GM12878 (cell line): ENCODE measurements around the gene MAP7D2. TPM values are rescaled to one million over a fixed set of nuclear protein-coding genes. Genes with fewer than 3 reads are reported as not detected.

Experiments used
- ATAC-seq: fragments of 200-7000 bp; cut with Tn5 transposase; 3 replicates; pipeline ENCODE4 v1.9.1; 2020; ENCODE audit warnings: mild to moderate bottlenecking, moderate library complexity
- BruUV-seq: library from RNA; stranded (reverse); fragments of 400-500 nt; replicated peaks from 2 replicates; lab custom pipeline; 2021; lab: Mats Ljungman, UMichigan
- CTCF ChIA-PET: fragments of 300-600 bp; sonication (Branson Sonifier 250); formaldehyde crosslinking; extraction: SDS; loops from one replicate; lab custom pipeline; 2021; ENCODE audit warnings: inconsistent platforms; lab: Yijun Ruan, JAX
- POLR2A ChIA-PET: fragments of 350-600 bp; formaldehyde crosslinking; extraction: SDS; loops from one replicate; lab custom pipeline; 2021; ENCODE audit warnings: inconsistent platforms; lab: Charles Lee
- RAD21 ChIA-PET: fragments of 300-600 bp; sonication (Branson Sonifier 250); formaldehyde crosslinking; loops from one replicate; lab custom pipeline; 2023; ENCODE audit warnings: antibody characterized with exemption; ENCODE audit not compliant: unreplicated experiment; lab: Charles Lee
- SMC1A ChIA-PET: fragments of 300-600 bp; sonication (Branson Sonifier 250); formaldehyde crosslinking; loops from one replicate; lab custom pipeline; 2023; ENCODE audit not compliant: unreplicated experiment, uncharacterized antibody; lab: Charles Lee
- DNase-seq: peaks from one replicate; pipeline ENCODE4 v3.0.0-alpha.2; 2011; ENCODE audit warnings: low read depth, low spot score
- FAIRE-seq: peaks from 3 replicates; lab custom pipeline; 2011; peaks lifted over from hg19 to GRCh38; lab: Jason Lieb, UNC
- H2AFZ ChIP-seq: 2 replicates; pipeline ENCODE4 v1.6.0; 2011; ENCODE audit warnings: low read depth, low read length, control low read depth; ENCODE audit not compliant: control insufficient read depth
- H3K27ac ChIP-seq: 2 replicates; pipeline ENCODE4 v1.5.1; 2011; ENCODE audit warnings: control low read depth; ENCODE audit not compliant: control insufficient read depth, insufficient read depth
- H3K27me3 ChIP-seq, 2 experiments: replicated peaks in 1 of 2; 2 replicates each; pipeline versions ENCODE4 v1.6.0 to v1.6.1; 2011; ENCODE audit warnings: low read length in 1 of 2; ENCODE audit not compliant: control insufficient read depth in 2 of 2, insufficient read depth in 2 of 2
- H3K36me3 ChIP-seq, 2 experiments: 2 replicates each; pipeline ENCODE4 v1.5.1; 2011; ENCODE audit warnings: low read length in 1 of 2; ENCODE audit not compliant: control insufficient read depth in 2 of 2, insufficient read depth in 2 of 2
- H3K4me1 ChIP-seq: 2 replicates; pipeline ENCODE4 v1.6.1; 2011; ENCODE audit warnings: mild to moderate bottlenecking, low read length, moderate library complexity, mixed read lengths; ENCODE audit not compliant: control insufficient read depth, insufficient read depth
- H3K4me2 ChIP-seq: 2 replicates; pipeline ENCODE4 v1.6.0; 2011; ENCODE audit warnings: control low read depth; ENCODE audit not compliant: control insufficient read depth, insufficient read depth
- H3K4me3 ChIP-seq: fragments of 200-600 bp; sonication (generic); 2 replicates; pipeline ENCODE4 v1.5.1; 2016
- H3K79me2 ChIP-seq: 2 replicates; pipeline ENCODE4 v1.6.0; 2011; ENCODE audit warnings: low read length; ENCODE audit not compliant: control insufficient read depth, insufficient read depth
- H3K9ac ChIP-seq: 2 replicates; pipeline ENCODE4 v1.8.0; 2011; ENCODE audit warnings: low read length, control low read depth, mixed read lengths; ENCODE audit not compliant: control insufficient read depth, insufficient read depth
- H3K9me3 ChIP-seq: replicated peaks from 3 replicates; pipeline ENCODE4 v1.5.1; 2011; ENCODE audit warnings: mild to moderate bottlenecking, low read length; ENCODE audit not compliant: control insufficient read depth, insufficient read depth
- H4K20me1 ChIP-seq: 2 replicates; pipeline ENCODE4 v1.6.0; 2011; ENCODE audit not compliant: control insufficient read depth, insufficient read depth
- CTCF ChIP-seq, 3 experiments: IDR thresholded peaks in 2 of 3; conservative IDR thresholded peaks in 1 of 3; 2 replicates each; pipeline ENCODE4 v1.5.1; 2011; ENCODE audit warnings: low read depth in 3 of 3, low read length in 3 of 3, mild to moderate bottlenecking in 3 of 3, control low read depth in 2 of 3, moderate library complexity in 2 of 3, inconsistent platforms in 1 of 3, mixed read lengths in 1 of 3; ENCODE audit not compliant: control insufficient read depth in 2 of 3, insufficient read depth in 1 of 3; ENCODE audit errors: extremely low read depth in 1 of 3
- DPF2 ChIP-seq: fragments of 450-650 bp; IDR thresholded peaks from 2 replicates; pipeline ENCODE4 v1.6.1; 2017; ENCODE audit warnings: mild to moderate bottlenecking
- RAD21 ChIP-seq: IDR thresholded peaks from 2 replicates; pipeline ENCODE4 v1.6.1; 2011; ENCODE audit warnings: mild to moderate bottlenecking, low read depth, low read length, moderate library complexity; ENCODE audit not compliant: insufficient read depth
- REST ChIP-seq: IDR thresholded peaks from 2 replicates; pipeline ENCODE4 v1.6.1; 2012; ENCODE audit warnings: mild to moderate bottlenecking, low read depth, low read length
- WGBS: methylation state at CpG from one replicate; pipeline ENCODE4 v1.1.6; 2016; ENCODE audit warnings: low lambda C conversion rate; ENCODE audit not compliant: insufficient replicate concordance, insufficient coverage; ENCODE audit errors: missing lambda C conversion rate; 5-methylcytosine and 5-hydroxymethylcytosine counted together
- in situ Hi-C: fragments of 300-500 bp; cut with MboI; formaldehyde crosslinking; loops from 9 replicates; pipeline ENCODE4 v1.14.3; 2018; ENCODE audit warnings: mixed read lengths
- intact Hi-C: fragments of 100-400 bp; cut with micrococcal nuclease; formaldehyde crosslinking; loops from one replicate; pipeline ENCODE4 v1.14.2; 2022; ENCODE audit not compliant: unreplicated experiment
- polyA plus RNA-seq, 11 experiments: library from polyadenylated mRNA; depleted of rRNA in 4 of 11; unstranded in 6 of 11; stranded (reverse) in 5 of 11; fragments of >200 nt; fragmentation: Nextera tagmentation in 4 of 11; fragmentation: Illumina TruSeq in 1 of 11; extraction: Ambion mirVana in 4 of 11; extraction: Trizol in 1 of 11; gene quantifications; 1 replicate in 1 of 11; 2 replicates in 10 of 11; pipeline versions ENCODE4 v1.2.1 to v1.2.3, GENCODE V29; 2011 to 2016; ENCODE audit warnings: inconsistent platforms in 2 of 11, missing spikeins in 2 of 11, low read depth in 1 of 11
- total RNA-seq, 4 experiments: library from RNA; depleted of rRNA in 3 of 4; stranded (reverse); fragments of >200 nt in 3 of 4; fragmentation: Illumina TruSeq in 1 of 4; extraction: Trizol in 1 of 4; gene quantifications; 2 replicates each; pipeline versions ENCODE4 v1.2.1 to v1.2.3, GENCODE V29; 2013 to 2021

MAP7D2 gene
- total and polyA plus RNA-seq, 10 of the 15 experiments (the other 5 are each of a cell fraction or from before 2014, with no cell fraction given), result 0.06 to 18.4 (median 0.22) TPM

- ATAC-seq (peak; percentile 54), DNase-seq (no peak), FAIRE-seq (no peak)
- Histone ChIP-seq H4K20me1 (no peaks in the 10 kb centered on the region), H3K4me2 (peak overlapping the region; percentile 54; the same call in 1 of the 2 replicates), H3K4me3 (peak overlapping the region; percentile 67), H3K9me3 (no peaks in the 10 kb centered on the region), H3K79me2 (peaks cover 3% of the 10 kb centered on the region; the same call in 1 of the 2 replicates), H3K4me1 (no peaks in the 10 kb centered on the region), H3K36me3 (no peaks in the 10 kb centered on the region), H3K27me3 (no peaks in the 10 kb centered on the region), H2AFZ (peak overlapping the region; percentile 53), H3K9ac (peak overlapping the region; percentile 32), H3K27ac (no peak overlapping the region)
- WGBS, result 33% methylated on average over 25 of the region's 25 CpGs
- intact Hi-C loops, result loop anchor here (5.0 kb wide), 2 partner anchors 77 to 618 kb away; no protein-coding TSS in a partner anchor
- ChIA-PET CTCF (interaction anchor here (0.6 to 3.4 kb wide), 2 partner anchors 77 to 1606 kb away, joined by 3 to 19 read pairs; no protein-coding TSS in a partner anchor), RAD21 (interaction anchor here (0.8 to 1.7 kb wide), 2 partner anchors 85 kb away, joined by 3 to 5 read pairs; no protein-coding TSS in a partner anchor), POLR2A (interaction anchor here (0.6 kb wide), 1 partner anchor 100 kb away, joined by 4 read pairs; no protein-coding TSS in a partner anchor), SMC1A (interaction anchor here (2.9 kb wide), 1 partner anchor 85 kb away, joined by 19 read pairs; no protein-coding TSS in a partner anchor)
- 0 out of 2 replicates have a peak, but pooled peaks have one; percentile 22 for TF ChIP-seq DPF2
- TF ChIP-seq CTCF (IDR thresholded peaks at IDR 0.05 in 2 of 3, conservative IDR thresholded peaks at IDR 0.05 in 1 of 3; ENCODE audit: control insufficient read depth in 2 of 3, extremely low read depth in 1 of 3, insufficient read depth in 1 of 3, low read depth in 3 of 3, low read length in 3 of 3), result peak in 1 of 3 experiments; percentile 5; a peak in 1 of 6 replicates
- TF ChIP-seq REST, result no peak
- 0 out of 2 replicates have a peak, but pooled peaks have one; percentile 3 for TF ChIP-seq RAD21
- in situ Hi-C loops, result loop anchor here (5.0 kb wide), 1 partner anchor 78 kb away; no protein-coding TSS in a partner anchor
- BruUV-seq, result no TSS peak
Measured at GRCh38 chrX:19990151-19990555, 126.6 kb downstream of the MAP7D2 start.
